NCI-H2029 (cell line): ENCODE measurements around the gene TM4SF18.

Experiments
- DNase-seq: peaks from one replicate; lab custom pipeline; 2025; lab: John Stamatoyannopoulos, UW

TM4SF18 gene

DNA sequence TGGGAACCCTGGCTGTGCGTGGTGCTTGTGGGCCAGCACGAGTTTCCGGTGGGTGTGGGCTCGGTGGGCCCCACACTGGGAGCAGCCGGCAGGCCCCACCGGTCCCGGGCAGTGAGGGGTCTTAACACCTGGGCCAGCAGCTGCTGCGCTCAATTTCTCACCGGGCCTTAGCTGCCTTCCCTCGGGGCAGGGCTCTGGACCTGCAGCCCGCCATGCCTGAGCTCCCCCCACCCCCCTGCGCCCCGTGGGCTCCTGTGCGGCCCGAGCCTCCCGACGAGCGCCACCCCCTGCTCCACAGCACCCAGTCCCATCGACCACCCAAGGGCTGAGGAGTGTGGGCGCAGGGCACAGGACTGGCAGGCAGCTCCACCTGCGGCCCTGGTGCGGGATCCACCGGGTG is 49.4 kb downstream of the TM4SF18 start:
- no peak for DNase-seq

GRCh38 chr3:149283401-149283800 is 50.0 kb downstream of the TM4SF18 start:
- no peak for DNase-seq

- DNase-seq, result no peak
These were observed 50.6 kb downstream of the TM4SF18 start for GRCh38 chr3:149282836-149283235.

GRCh38 chr3:149282322-149282721 is 51.1 kb downstream of the TM4SF18 start:
- no peak for DNase-seq

DNA sequence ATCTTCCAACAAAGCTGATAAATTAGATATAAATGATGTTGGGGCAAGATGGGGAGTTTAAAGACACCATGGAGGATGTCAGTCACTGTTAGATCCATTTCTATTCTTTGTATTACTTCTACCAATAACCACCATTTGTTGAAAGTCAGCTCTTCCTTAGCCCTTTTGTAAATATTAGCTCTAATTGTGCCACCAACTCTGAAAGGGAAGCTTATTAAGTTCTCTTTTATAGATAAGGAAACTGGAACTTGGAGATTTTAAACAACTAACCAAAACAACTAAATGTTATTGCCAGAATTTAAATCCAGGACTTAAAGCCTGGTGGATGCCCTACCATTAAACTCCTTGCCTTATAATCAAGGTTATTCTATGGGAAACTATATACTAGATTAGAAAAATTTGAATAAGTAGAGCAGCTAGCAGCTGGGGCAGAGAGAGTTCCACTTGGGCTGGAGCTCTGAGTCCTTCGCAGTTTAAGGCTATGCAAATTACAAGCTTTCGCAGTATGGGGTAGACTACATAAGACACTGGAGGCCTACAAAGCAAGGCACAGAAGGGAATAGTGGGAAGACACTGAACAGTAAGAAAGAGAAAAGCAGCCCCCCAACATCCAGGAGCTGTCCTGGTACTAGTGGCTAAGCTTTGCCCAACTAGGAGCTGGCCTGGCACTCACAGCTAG is 52.6 kb downstream of the TM4SF18 start:
- DNase-seq, result no peak

GRCh38 chr3:149278911-149279310 is 54.5 kb downstream of the TM4SF18 start:
- no peak for DNase-seq

DNA sequence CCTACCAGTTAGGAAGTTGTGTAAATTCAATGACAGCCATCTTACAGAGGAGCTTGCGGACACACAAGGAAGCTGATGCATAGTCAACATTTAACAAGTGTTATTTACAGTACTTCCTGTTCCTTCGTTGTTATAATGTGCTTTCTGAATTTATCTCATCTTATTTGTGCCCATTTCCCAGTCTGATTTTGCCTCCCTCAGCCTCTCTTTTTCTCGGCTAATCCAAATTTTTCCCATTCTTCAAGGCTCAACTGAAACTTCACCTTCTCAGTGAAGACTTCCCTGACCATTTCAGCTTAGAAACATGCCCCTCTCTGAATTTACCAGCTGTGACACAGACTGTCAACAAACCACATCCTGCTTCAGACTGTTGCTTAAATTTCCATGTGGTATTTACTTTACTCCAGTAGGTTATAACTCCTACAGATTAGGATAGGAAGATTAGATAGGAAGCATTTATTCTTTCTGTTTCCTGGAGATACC is 56.1 kb downstream of the TM4SF18 start:
- DNase-seq, result peak; percentile 88

DNA sequence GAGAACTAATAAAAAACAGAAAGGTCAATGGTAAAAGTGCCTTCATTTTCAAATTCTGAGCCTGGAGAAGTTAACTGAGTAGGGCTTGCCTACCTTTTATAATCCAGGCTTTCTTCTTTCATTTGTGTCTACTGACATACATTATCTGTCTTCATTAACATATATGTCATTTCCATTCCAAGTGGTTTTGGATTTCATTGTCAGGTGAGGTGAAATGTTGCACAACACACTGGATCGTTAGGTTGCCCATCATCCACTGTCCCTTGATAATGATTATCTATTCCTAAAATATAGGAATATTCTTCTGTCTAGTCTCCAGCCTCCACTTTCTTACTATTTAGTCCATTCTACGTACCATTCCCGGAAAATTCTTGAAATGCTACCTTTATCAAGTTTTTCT is 56.8 kb downstream of the TM4SF18 start:
- peak; percentile 81 for DNase-seq

DNA sequence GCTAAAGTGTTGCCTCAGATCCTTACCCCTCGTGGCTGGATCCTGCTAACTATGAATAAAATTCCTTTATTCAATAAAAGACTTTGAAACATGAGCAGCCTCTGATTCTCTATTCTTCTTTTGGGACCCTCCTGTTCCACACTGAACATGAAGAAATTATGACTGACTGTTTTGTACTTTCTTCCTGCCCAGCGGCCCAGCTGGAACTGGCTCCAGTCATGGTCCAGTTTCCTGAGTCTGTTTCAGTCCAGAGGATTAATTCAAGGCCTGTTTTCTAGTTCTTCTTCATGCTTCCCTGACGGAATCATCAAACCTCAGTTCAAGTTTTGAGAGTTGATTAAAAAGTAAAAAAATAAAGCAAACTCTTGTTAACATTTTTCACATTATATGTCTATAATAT is 59.2 kb downstream of the TM4SF18 start:
- DNase-seq, result no peak

GRCh38 chr3:149273096-149273751 is 60.2 kb downstream of the TM4SF18 start:
- DNase-seq, result peak; percentile 70

DNA sequence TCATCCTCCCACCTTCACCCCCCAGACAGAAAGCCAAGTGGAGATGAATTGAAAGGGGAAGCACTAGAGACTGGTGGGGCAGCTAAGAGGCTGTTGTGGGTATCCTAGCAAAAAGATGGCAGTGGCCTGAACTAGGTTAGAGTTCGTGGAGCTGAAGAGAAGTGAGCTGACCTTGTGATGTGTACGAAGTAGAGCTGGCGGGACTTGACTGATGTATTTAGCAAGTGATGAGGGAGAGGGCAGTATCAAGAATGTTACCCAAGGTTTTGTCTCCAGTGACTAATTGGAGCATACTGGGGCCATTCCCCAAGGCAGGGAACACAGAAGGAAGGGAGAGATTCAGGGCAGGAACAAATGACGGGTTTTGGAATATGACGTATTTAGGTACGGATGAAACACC is 61.8 kb downstream of the TM4SF18 start:
- DNase-seq, result no peak

DNA sequence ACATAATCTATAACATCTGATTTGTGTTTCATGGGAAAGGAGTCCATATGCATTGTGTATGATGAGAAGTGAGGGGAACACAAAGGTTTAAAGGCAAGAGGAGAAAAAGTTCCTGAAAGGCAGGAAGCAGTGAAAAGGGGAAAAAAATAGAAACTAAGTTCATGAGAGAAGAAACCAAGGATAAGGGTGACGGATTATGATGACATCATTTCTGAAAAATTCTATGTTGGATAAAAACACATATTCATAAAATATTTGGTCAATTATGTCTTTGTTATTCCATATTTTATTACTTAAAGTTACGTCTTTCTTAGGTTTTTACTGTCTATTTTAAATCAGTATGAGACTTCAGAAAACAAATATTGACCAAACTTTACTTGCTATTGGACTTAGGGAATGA is 63.3 kb downstream of the TM4SF18 start:
- no peak for DNase-seq

GRCh38 chr3:149269687-149270086 is 63.7 kb downstream of the TM4SF18 start:
- DNase-seq, result no peak
